ENCODE data around the gene PGGHG.

PGGHG gene

DNA sequence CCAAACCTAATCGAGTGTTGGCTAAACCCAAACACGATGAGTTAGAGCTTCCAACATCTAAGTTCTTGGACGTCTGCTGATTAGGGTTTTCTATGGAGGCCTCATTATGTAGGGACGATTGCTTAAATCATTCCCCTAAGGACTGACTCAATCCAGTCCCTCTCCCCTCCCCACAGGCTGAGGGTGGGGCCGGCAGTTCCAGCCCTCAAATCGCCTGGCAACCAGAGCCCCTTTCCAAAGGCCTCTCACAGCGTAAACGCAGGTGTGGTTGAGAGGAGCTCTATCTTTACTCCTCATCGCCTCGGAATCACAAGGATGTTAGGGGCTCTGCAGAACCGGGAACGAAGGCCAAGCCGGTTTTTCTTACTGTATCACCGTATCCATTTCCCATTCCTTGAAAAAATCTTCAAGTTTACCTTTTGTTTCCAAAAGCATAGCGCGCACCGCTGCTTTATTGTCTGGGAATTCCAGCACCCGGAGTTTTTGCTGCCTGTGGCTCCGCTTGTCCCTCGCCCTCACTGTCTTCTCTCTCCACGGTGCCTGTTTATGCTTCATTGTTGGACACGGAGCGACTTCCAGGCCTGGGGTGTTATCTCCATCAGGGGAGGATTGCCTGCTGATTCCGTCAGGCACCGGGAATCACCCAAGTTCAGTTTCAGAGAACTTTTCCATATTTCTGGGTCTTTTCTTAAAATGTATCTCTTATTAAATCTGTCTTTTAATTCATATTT, 45.5 kb downstream of the PGGHG start:
- TF ChIP-seq CTCF (IDR thresholded peaks at IDR 0.05; ENCODE audit: control insufficient read depth, extremely low read depth, insufficient read depth), result no peak
- no peak for DNase-seq (ENCODE audit: low read depth)

DNA sequence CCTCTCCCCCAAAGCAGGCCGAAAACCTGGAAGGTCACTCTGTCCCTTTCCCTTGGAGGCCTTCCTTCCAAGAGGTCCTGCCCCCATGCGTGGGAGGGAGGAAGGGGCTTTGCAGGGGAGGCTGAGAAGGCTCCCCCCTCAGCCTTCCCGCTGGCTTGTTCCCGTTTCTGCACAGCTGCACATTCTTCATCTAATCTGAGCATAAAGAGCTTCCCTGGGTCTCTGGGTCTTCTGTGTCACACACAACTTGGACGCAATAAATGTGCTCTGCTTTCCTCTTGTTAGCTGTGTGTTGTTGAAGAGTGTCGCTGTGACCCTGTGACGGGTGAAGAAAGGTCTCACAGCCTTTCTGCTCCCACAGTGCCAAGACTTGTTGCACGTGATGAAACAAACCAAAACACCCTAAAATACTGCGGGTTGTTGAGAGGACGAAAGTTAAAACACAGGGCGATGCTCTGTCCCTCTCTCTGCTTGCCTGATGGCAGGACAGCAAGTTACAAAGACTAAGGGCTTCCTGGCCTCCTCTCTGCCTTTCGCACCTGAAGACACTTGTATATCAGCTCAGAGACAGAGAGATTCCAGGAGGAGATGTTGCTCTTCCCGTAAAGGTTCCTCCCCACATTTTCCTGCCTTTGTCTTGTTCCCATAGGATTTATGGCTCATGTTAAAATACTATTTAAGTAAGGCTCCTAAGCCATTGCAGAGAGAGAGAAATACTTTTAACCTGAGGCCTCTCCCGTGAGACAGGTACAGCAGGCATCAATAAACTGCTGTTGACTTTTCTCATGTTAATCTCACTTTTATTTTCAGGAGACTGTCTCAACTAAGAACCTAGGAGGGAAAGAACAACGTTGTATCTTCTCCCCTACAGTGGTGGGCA, 47.1 kb downstream of the PGGHG start:
- no peak for TF ChIP-seq CTCF (IDR thresholded peaks at IDR 0.05; ENCODE audit: control insufficient read depth, extremely low read depth, insufficient read depth)
- H3K4me3 ChIP-seq (ENCODE audit: low read depth, low read length), result no peak overlapping the region
- no peak for DNase-seq (ENCODE audit: low read depth)

More for the DNA sequence above, 45.5 kb downstream of the PGGHG start:
- H3K4me3 ChIP-seq (ENCODE audit: low read depth, low read length), result no peak overlapping the region

DNA sequence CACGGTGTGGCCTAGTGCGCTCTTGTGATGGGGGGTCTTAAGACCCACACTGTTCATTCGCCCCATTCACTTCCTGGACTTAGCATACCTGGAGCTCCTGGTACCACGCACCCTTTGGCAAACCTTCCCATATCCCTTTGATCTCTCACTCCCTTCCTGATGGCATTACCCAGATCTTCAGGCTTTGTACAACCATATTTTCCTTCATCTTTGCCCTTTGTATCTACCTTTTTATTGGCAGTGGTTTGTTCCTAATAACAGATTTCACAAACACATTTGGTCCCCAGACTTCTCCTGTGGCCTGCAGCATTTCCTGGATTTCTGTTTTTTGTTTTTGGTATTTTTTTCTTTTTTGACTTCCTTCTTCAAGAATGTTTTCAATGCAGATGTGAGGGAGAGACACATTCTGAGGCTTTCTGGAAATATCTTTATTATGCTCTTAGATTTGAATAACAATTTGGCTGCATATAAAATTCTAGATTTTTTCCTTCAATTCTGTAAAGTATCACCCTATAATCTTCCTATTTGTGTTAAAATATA, 47.8 kb downstream of the PGGHG start:
- H3K4me3 ChIP-seq (ENCODE audit: low read depth, low read length), result no peak overlapping the region
- TF ChIP-seq CTCF (IDR thresholded peaks at IDR 0.05; ENCODE audit: control insufficient read depth, extremely low read depth, insufficient read depth), result no peak
- no peak for DNase-seq (ENCODE audit: low read depth)

DNA sequence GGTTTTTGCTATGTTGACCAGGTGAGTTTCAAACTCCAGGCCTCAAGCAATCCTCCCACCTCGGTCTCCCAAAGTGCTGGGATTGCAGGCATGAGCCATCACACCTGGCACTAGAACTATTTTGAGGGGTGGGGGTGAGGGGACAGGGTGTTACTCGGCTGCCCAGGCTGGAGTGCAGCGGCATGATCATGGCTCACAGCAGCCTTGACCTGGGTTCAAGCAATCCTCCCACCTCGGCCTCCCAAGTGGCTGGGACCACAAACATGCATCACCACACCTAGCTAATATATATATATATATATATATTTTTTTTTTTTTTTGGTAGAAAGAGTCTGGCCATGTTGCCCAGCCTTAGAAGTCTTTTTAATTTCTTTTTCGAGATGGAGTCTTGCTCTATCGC, 48.8 kb downstream of the PGGHG start:
- H3K4me3 ChIP-seq (ENCODE audit: low read depth, low read length), result no peak overlapping the region
- TF ChIP-seq CTCF (IDR thresholded peaks at IDR 0.05; ENCODE audit: control insufficient read depth, extremely low read depth, insufficient read depth), result no peak
- no peak for DNase-seq (ENCODE audit: low read depth)

GRCh38 chr11:339963-340362, 51.0 kb downstream of the PGGHG start:
- no peak for DNase-seq (ENCODE audit: low read depth)
- no peak overlapping the region for H3K4me3 ChIP-seq (ENCODE audit: low read depth, low read length)
- TF ChIP-seq CTCF (IDR thresholded peaks at IDR 0.05; ENCODE audit: control insufficient read depth, extremely low read depth, insufficient read depth), result no peak

DNA sequence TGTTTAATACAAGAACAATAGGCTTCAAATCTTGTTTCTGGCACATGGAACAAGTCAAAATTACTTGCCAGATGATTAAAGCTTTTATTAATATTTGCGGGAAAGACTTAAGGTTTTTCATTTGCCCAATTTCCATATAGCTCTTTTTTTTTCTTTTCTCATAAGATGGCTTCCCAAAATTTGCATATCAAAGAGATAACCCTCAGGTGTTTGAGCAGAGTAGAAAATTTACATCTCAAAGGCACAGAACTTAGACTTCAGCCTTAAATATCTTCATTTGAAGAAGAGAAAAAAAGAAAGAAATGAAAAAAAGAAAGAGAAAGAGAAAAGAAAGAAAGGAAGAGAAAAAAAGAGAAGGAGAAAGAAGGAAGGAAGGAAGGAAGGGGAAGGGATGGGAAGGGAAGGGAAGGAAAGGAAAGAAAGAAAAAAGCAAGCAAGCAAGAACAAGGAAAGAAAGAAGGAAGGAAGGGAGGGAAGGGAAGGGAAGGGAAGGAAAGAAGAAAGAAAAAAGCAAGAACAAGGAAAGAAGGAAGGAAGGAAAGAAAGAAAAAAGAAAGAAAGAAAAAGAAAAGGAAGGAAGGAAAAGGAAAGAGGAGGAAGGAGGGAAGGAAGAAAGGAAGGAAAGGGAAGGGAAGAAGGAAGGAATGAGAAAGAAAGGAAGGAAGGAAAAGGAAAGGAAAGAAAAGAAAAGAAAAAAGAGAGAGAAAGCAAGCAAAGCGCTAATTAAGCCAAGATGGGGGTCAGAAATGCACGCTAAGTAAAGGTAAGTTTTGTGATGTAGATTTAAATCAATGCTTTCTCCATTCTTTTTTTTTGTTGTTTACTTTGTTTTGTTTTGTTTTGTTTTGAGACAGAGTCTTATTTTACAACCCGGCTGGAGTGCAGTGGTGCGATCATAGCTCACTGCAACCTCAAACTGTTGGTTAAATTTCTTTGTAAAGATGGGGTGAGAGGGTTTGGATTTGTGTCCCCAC, 51.9 kb downstream of the PGGHG start:
- H3K4me3 ChIP-seq (ENCODE audit: low read depth, low read length), result no peak overlapping the region
- no peak for TF ChIP-seq CTCF (IDR thresholded peaks at IDR 0.05; ENCODE audit: control insufficient read depth, extremely low read depth, insufficient read depth)
- no peak for DNase-seq (ENCODE audit: low read depth)

Data from LNCaP clone FGC (cell line).